ENCODE measurements around the gene CCDC59. TPM values are rescaled to one million over a fixed set of nuclear protein-coding genes. Genes with fewer than 3 reads are reported as not detected.

CCDC59 gene
- total RNA-seq, 4 donors from 2014 or later, result 37.2 to 91.8 (median 65.2) TPM

- DNase-seq, result no peak
- Histone ChIP-seq H3K4me3 (replicated peaks in 1 of 3) (no peak overlapping the region), H3K27me3 (no peaks in the 10 kb centered on the region), H3K4me1 (no peaks in the 10 kb centered on the region), H3K9me3 (no peaks in the 10 kb centered on the region), H3K36me3 (no peaks in the 10 kb centered on the region), H3K27ac (no peak overlapping the region)
- intact Hi-C loops (cut with DNase I), result no loop called here
- no peak for TF ChIP-seq POLR2A (IDR thresholded peaks at IDR 0.05)
- no peak for TF ChIP-seq CTCF (IDR thresholded peaks at IDR 0.05)
Measured at GRCh38 chr12:82398879-82399278, 40.7 kb upstream of the CCDC59 start.

GRCh38 chr12:82383930-82384552 lies 25.9 kb upstream of the CCDC59 start:
- no peak overlapping the region for H3K27ac ChIP-seq
- no peaks in the 10 kb centered on the region for H3K27me3 ChIP-seq
- no peak for DNase-seq
- no peaks in the 10 kb centered on the region for H3K36me3 ChIP-seq
- 76 to 83% methylated on average over 2 of the region's 2 CpGs for WGBS, 2 donors
- H3K4me3 ChIP-seq (replicated peaks in 1 of 3), result no peak overlapping the region
- intact Hi-C loops (cut with DNase I), result no loop called here
- no peaks in the 10 kb centered on the region for H3K4me1 ChIP-seq
- H3K9me3 ChIP-seq, result no peaks in the 10 kb centered on the region
- no peak for TF ChIP-seq CTCF (IDR thresholded peaks at IDR 0.05)
- TF ChIP-seq POLR2A (IDR thresholded peaks at IDR 0.05), result no peak

- intact Hi-C loops (cut with DNase I), result no loop called here
- TF ChIP-seq CTCF (IDR thresholded peaks at IDR 0.05), result no peak
- no peak overlapping the region for H3K27ac ChIP-seq
- H3K36me3 ChIP-seq, result no peaks in the 10 kb centered on the region
- H3K27me3 ChIP-seq, result no peaks in the 10 kb centered on the region
- no peak for DNase-seq
- no peaks in the 10 kb centered on the region for H3K4me1 ChIP-seq
- H3K9me3 ChIP-seq, result no peaks in the 10 kb centered on the region
- no peak overlapping the region for H3K4me3 ChIP-seq (replicated peaks in 1 of 3)
Measured at GRCh38 chr12:82378997-82379396, 20.8 kb upstream of the CCDC59 start.

GRCh38 chr12:82375201-82375600 lies 17.0 kb upstream of the CCDC59 start:
- Histone ChIP-seq H3K4me1 (no peaks in the 10 kb centered on the region), H3K36me3 (no peaks in the 10 kb centered on the region), H3K9me3 (no peaks in the 10 kb centered on the region), H3K4me3 (replicated peaks in 1 of 3) (no peak overlapping the region), H3K27me3 (no peaks in the 10 kb centered on the region), H3K27ac (no peak overlapping the region)
- intact Hi-C loops (cut with DNase I), result no loop called here
- TF ChIP-seq POLR2A (IDR thresholded peaks at IDR 0.05), result no peak
- TF ChIP-seq CTCF (IDR thresholded peaks at IDR 0.05), result no peak
- no peak for DNase-seq
- 96 to 98% methylated on average over 2 of the region's 2 CpGs for WGBS, 2 donors

GRCh38 chr12:82366197-82366596 lies 8.0 kb upstream of the CCDC59 start:
- Histone ChIP-seq H3K4me3 (replicated peaks in 1 of 3) (no peak overlapping the region), H3K9me3 (no peaks in the 10 kb centered on the region), H3K27me3 (no peaks in the 10 kb centered on the region), H3K27ac (no peak overlapping the region), H3K36me3 (no peaks in the 10 kb centered on the region), H3K4me1 (no peaks in the 10 kb centered on the region)
- 58 to 72% methylated on average over 1 of the region's 1 CpG for WGBS, 2 donors
- TF ChIP-seq CTCF (IDR thresholded peaks at IDR 0.05), result no peak
- TF ChIP-seq POLR2A (IDR thresholded peaks at IDR 0.05), result no peak
- DNase-seq, result no peak
- intact Hi-C loops (cut with DNase I), result no loop called here

All from thyroid gland (tissue), 4 donors.